Hematopoietic multipotent progenitor cell treated with erythropoietin and hydrocortisone succinate and interleukin-3 and kit ligand, for 15 days (in vitro differentiated cells): Measurements from ENCODE around the gene THG1L.
"Not testable (repeated sequence)": the region's sequence is repeated elsewhere in the genome, so short reads cannot be mapped to it uniquely, and the experiment has no call there.

Experiments
- DNase-seq: peaks from one replicate; pipeline ENCODE4 v3.0.0-alpha.2; 2015; ENCODE audit warnings: low spot score

The THG1L gene

GRCh38 chr5:157727858-157728257 lies 3.4 kb upstream of the THG1L start:
- DNase-seq: not testable (repeated sequence)

- no peak for DNase-seq
These were observed 1.4 kb upstream of the THG1L start for GRCh38 chr5:157729858-157730257.

- no peak for DNase-seq
These were observed 334 bp upstream of the THG1L start for GRCh38 chr5:157730900-157731271.

- no peak for DNase-seq
These were observed 902 bp downstream of the THG1L start for GRCh38 chr5:157732130-157732514.

GRCh38 chr5:157732596-157733262 lies 1.5 kb downstream of the THG1L start:
- DNase-seq: peak; percentile 67

GRCh38 chr5:157734436-157734835 lies 3.2 kb downstream of the THG1L start:
- DNase-seq: peak; percentile 43

GRCh38 chr5:157735991-157736390 lies 4.8 kb downstream of the THG1L start:
- no peak for DNase-seq

GRCh38 chr5:157739388-157740228 lies 8.4 kb downstream of the THG1L start:
- DNase-seq: no peak

GRCh38 chr5:157740229-157740610 lies 9.0 kb downstream of the THG1L start:
- DNase-seq: peak; percentile 52

- no peak for DNase-seq
These were observed 9.9 kb downstream of the THG1L start for GRCh38 chr5:157741131-157741530.

- peak; percentile 91 for DNase-seq
These were observed 12.2 kb downstream of the THG1L start, which contains the start of gene LSM11 for GRCh38 chr5:157743163-157744050. LSM11 (plus strand) TSS chr5:157743712; CDS start chr5:157743751, 39 bp downstream.

GRCh38 chr5:157744051-157745011 lies 13.1 kb downstream of the THG1L start:
- peak; percentile 74 for DNase-seq

- no peak for DNase-seq
These were observed 13.8 kb downstream of the THG1L start for GRCh38 chr5:157745041-157745456.

- DNase-seq: no peak
These were observed 16.0 kb downstream of the THG1L start for GRCh38 chr5:157747173-157747740.

GRCh38 chr5:157747766-157748700 lies 16.8 kb downstream of the THG1L start:
- DNase-seq: no peak

- no peak for DNase-seq
These were observed 17.7 kb downstream of the THG1L start for GRCh38 chr5:157748760-157749461.

GRCh38 chr5:157749462-157749799 lies 18.2 kb downstream of the THG1L start:
- no peak for DNase-seq

- DNase-seq: no peak
These were observed 19.1 kb downstream of the THG1L start for GRCh38 chr5:157750320-157750719.

GRCh38 chr5:157756122-157756521 lies 24.9 kb downstream of the THG1L start:
- no peak for DNase-seq
